ENCODE data around the gene SUMF2.
"Not testable (repeated sequence)": the region's sequence is repeated elsewhere in the genome, so short reads cannot be mapped to it uniquely, and the experiment has no call there.

The SUMF2 gene

DNA sequence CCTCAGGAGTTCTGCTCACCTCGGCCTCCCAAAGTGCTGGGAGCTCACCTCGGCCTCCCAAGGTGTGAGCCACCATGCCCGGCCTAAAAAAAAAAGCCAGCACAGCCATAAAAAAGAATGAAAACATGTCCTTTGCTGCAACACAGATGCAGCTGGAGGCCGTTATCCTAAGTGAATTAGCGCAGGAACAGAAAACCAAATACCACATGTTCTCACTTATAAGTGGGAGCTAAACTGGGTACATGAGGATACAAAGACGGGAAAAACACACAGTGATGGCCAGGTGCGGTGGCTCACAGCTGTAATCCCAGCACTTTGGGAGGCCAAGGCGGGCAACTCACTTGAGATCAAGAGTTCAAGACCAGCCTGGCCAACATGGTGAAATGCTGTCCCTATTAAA is 33.7 kb upstream of the SUMF2 start:
- DNase-seq, result no peak
- intact Hi-C loops (cut with DNase I; ENCODE audit: low total_unique reads), result no loop called here
- TF ChIP-seq, protein P1, sequence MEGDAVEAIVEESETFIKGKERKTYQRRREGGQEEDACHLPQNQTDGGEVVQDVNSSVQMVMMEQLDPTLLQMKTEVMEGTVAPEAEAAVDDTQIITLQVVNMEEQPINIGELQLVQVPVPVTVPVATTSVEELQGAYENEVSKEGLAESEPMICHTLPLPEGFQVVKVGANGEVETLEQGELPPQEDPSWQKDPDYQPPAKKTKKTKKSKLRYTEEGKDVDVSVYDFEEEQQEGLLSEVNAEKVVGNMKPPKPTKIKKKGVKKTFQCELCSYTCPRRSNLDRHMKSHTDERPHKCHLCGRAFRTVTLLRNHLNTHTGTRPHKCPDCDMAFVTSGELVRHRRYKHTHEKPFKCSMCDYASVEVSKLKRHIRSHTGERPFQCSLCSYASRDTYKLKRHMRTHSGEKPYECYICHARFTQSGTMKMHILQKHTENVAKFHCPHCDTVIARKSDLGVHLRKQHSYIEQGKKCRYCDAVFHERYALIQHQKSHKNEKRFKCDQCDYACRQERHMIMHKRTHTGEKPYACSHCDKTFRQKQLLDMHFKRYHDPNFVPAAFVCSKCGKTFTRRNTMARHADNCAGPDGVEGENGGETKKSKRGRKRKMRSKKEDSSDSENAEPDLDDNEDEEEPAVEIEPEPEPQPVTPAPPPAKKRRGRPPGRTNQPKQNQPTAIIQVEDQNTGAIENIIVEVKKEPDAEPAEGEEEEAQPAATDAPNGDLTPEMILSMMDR (IDR thresholded peaks at IDR 0.05), result no peak
- Histone ChIP-seq H3K27ac (no peak overlapping the region), H3K27me3 (no peaks in the 10 kb centered on the region), H3K4me1 (peaks cover 0 to 6% (median 2%) of the 10 kb centered on the region in 4 donors), H3K9me3 (no peaks in the 10 kb centered on the region), H3K36me3 (peaks cover 0 to 5% (median 0%) of the 10 kb centered on the region in 3 donors), H3K4me3 (no peak overlapping the region)

DNA sequence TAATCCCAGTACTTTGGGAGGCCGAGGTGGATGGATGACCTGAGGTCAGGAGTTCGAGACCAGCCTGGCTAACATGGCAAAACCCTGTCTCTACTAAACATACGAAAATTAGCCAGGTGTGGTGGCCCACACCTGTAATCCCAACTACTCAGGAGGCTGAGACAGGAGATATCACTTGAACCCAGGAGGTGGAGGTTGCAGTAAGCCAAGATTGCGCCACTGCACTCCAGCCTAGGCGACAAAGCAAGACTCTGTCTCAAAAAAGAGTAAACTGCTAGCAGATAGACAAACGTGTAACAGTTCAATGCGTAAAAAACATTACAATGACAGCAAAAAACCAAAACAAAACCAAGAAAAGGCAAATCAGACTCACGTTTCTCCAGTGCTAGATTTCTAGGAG is 32.5 kb upstream of the SUMF2 start:
- H3K36me3 ChIP-seq; DNase-seq; H3K4me1 ChIP-seq; intact Hi-C loops (cut with DNase I; ENCODE audit: low total_unique reads); H3K9me3 ChIP-seq; H3K4me3 ChIP-seq; H3K27ac ChIP-seq; H3K27me3 ChIP-seq: not testable (repeated sequence)

DNA sequence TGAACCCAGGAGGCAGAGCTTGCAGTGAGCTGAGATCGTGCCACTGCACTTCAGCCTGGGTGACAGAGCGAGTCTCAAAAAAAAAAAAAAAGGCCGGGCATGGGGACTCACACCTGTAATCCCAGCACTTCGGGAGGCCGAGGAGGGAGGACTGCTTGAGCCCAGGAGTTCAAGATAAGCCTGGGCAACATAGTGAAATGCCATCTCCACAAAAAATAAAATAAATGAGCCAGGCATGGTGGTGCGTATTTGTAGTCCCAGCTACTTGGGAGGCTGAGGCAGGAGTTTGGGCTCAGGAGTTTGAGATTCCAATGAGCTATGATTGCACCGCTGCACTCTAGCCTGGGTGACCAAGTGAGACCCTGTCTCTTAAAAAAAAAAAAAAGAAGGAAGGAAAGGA is 31.5 kb upstream of the SUMF2 start:
- DNase-seq; H3K27me3 ChIP-seq; H3K4me3 ChIP-seq; intact Hi-C loops (cut with DNase I; ENCODE audit: low total_unique reads); H3K27ac ChIP-seq; H3K36me3 ChIP-seq; H3K4me1 ChIP-seq; H3K9me3 ChIP-seq: not testable (repeated sequence)

DNA sequence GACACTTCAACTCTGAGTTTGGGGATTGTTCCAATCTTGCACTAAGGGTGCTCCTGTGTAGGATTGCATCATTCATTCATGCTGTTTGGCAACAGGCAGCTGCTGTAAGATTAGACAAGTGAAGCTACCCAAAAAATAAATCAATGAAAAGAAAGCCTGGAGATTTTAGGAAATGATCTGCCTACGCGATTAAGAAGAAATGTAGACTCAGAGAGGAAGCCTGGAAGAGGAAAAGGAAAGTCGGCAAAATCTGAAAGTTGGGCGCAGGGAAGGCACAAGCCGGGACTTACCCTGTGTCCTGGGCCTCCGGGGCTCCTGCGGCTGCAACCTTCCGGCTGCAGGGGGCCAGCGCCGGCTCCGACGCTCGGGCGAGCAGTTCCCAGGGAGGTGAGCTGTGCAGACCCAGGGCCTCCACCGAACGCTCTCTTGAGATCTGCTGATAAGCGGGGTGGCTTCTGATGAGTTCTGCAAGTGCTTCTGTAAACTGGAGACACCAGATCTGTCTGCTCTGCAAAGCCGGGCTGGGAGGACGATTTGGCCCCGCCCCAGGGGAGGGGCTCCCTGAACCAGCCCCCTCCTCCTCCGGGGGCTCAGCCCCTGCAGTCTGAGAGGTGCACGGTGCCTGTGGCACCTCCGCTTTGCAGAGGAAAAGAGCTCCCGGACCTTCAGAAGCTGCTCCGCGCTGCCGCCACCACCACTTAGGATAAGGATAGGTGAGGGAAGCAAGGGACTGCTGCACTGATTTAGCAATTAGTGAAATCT is 30.2 kb upstream of the SUMF2 start:
- TF ChIP-seq, protein P1 (IDR thresholded peaks at IDR 0.05), result peak in 1 of 2 experiments; percentile 27
- no peaks in the 10 kb centered on the region for H3K27me3 ChIP-seq
- peaks cover 0 to 6% (median 2%) of the 10 kb centered on the region in 4 donors for H3K4me1 ChIP-seq
- intact Hi-C loops (cut with DNase I; ENCODE audit: low total_unique reads), result no loop called here
- H3K36me3 ChIP-seq, result no peaks in the 10 kb centered on the region
- no peaks in the 10 kb centered on the region for H3K9me3 ChIP-seq
- peak overlapping the region; percentile 54 to 63 for H3K4me3 ChIP-seq
- no peak overlapping the region for H3K27ac ChIP-seq
- DNase-seq, result peak in 1 of 2 donors; percentile 36

DNA sequence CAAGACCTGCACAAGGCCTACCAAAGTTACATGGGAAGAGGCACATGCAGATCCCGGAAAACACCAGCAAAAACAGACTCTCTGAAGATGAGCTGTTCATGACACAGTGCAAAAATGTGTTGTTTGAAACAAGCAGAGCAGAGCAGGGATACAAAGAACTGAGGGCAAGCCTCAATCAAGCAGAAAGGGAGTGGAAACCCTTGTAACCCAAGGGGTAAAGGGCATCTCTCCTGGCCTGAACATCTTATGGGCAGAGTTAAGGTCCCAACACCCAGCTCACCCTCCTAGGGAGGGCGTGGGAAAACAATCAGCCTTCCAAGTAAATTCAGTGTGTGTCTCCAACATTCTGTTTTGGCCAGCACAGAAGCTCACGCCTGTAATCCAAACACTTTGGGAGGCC is 23.4 kb upstream of the SUMF2 start:
- H3K36me3 ChIP-seq, result peaks cover 0 to 16% (median 7%) of the 10 kb centered on the region in 3 donors
- no peak for DNase-seq
- H3K4me3 ChIP-seq, result no peak overlapping the region
- no peaks in the 10 kb centered on the region for H3K27me3 ChIP-seq
- intact Hi-C loops (cut with DNase I; ENCODE audit: low total_unique reads), result no loop called here
- H3K27ac ChIP-seq, result no peak overlapping the region
- TF ChIP-seq, protein P1 (IDR thresholded peaks at IDR 0.05), result no peak
- no peaks in the 10 kb centered on the region for H3K9me3 ChIP-seq
- H3K4me1 ChIP-seq, result no peaks in the 10 kb centered on the region

DNA sequence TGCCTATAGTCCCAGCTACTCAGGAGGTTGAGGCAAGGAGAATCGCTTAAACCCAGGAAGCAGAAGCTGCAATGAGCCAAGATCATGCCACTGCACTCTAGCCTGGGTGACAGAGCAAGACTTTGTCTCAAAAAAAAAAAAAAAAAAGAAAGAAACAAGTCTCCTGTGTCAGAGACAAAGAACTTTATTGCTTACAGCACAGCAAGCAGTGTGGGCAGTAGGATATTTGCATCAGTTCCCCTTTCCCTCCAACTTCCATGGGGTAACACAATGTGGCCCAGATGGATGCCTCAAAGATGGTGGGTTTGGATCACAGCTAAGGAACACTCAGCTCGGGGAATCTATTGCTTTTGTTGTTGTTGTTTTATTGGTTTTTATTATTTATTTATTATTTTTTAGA is 18.3 kb upstream of the SUMF2 start:
- H3K9me3 ChIP-seq; intact Hi-C loops (cut with DNase I; ENCODE audit: low total_unique reads); DNase-seq; H3K27me3 ChIP-seq; H3K27ac ChIP-seq; H3K4me3 ChIP-seq: not testable (repeated sequence)
- peaks cover 0 to 12% (median 7%) of the 10 kb centered on the region in 3 donors for H3K36me3 ChIP-seq
- peaks cover 0 to 12% (median 5%) of the 10 kb centered on the region in 4 donors for H3K4me1 ChIP-seq

DNA sequence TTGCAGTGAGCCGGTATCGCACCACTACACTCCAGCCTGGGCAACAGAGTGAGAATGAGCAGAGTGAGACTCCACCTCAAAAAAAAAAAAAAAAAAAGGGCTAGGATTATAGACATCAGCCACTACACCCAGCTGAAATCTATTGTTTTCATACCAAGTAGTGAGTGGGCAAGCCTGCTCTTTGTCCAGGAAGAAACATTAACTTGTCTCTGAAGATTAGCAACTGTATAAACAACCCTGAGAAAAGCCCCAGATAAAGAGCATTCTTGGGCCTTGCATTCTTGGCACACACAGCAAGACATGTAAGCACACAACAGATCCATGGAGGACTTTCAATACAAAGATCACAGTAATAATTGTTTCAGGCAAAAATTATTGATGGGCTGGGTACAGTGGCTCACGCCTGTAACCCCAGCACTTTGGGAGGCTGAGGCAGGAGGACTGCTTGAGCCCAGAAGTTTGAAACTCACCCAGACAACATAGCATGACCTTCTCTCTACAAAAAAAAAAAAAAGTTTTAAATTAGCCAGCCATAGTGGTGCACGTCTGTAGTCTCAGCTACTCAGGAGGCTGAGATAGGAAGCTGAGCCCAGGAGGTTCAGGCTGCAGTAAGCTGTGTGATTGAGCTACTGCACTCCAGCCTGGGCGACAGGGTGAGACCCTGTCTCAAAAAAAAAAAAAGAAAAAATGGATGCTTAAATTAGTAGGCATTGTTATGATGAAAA is 17.2 kb upstream of the SUMF2 start:
- no peak for DNase-seq
- intact Hi-C loops (cut with DNase I; ENCODE audit: low total_unique reads), result no loop called here
- H3K27ac ChIP-seq, result peak overlapping the region in 1 of 2 donors; percentile 27

DNA sequence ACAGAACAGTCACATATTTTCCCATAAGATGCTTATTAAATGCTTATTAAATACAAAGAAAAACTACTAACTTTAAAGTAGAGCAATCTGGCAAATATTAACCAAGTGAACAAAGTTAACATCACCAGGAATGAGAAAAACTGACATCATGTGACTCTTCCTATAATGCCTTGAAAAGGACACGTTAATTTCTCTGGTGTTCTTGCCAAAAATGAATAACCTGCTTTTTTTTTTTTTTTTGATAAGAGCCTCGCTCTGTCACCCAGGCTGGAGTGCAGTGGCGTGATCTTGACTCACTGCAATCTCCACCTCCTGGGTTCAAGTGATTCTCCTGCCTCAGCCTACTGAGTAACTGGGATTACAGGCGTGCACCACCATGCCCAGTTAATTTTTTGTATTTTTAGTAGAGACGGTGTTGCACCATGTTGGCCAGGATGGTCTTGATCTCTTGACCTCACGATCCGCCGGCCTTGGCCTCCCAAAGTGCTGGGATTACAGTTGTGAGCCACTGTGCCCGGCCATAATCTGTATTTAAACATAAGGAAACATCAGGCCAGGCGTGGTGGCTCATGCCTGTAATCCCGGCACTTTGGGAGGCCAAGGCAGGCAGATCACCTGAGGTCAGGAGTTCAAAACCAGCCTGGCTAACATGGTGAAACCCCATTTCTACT is 16.5 kb upstream of the SUMF2 start:
- H3K4me3 ChIP-seq; intact Hi-C loops (cut with DNase I; ENCODE audit: low total_unique reads); H3K27me3 ChIP-seq; H3K9me3 ChIP-seq; H3K36me3 ChIP-seq; DNase-seq: not testable (repeated sequence)
- Histone ChIP-seq H3K27ac (peak overlapping the region in 1 of 2 donors; percentile 27), H3K4me1 (peaks cover 0 to 19% (median 11%) of the 10 kb centered on the region in 4 donors)

More for the DNA sequence above, 17.2 kb upstream of the SUMF2 start:
- H3K4me3 ChIP-seq, result no peak overlapping the region
- peaks cover 0 to 14% (median 6%) of the 10 kb centered on the region in 4 donors for H3K4me1 ChIP-seq
- TF ChIP-seq, protein P1 (IDR thresholded peaks at IDR 0.05), result no peak
- H3K27me3 ChIP-seq, result no peaks in the 10 kb centered on the region
- H3K9me3 ChIP-seq, result no peaks in the 10 kb centered on the region
- peaks cover 0 to 7% (median under 1%) of the 10 kb centered on the region in 3 donors for H3K36me3 ChIP-seq

Data from tibial artery (tissue), 4 donors.